ENCODE measurements around the gene GNAS. TPM values are rescaled to one million over a fixed set of nuclear protein-coding genes. Genes with fewer than 3 reads are reported as not detected.
A peak's percentile ranks its signal among the peaks of the same experiment; 100 is the strongest.

Gene GNAS
- total RNA-seq, 1 experiment from 2014 or later: 1,936 TPM

- no peaks in the 10 kb centered on the region for H3K9me3 ChIP-seq
- POLR2A ChIA-PET: no interaction called here
- DNase-seq: no peak
- BruUV-seq (replicated peaks): no TSS peak
- TF ChIP-seq CTCF (IDR thresholded peaks at IDR 0.05; ENCODE audit: insufficient read depth in 1 of 2, low read depth in 1 of 2, low read length in 1 of 2, severe bottlenecking in 1 of 2, unreplicated experiment in 1 of 2): no peak
- no peaks in the 10 kb centered on the region for H3K36me3 ChIP-seq (ENCODE audit: control insufficient read depth, insufficient read depth, low read length)
- Mint-ChIP-seq H3K4me1 (ENCODE audit: low read depth, unreplicated experiment) (no peaks in the 10 kb centered on the region), H3K4me3 (ENCODE audit: unreplicated experiment) (no peak overlapping the region), H3K36me3 (ENCODE audit: insufficient read depth, unreplicated experiment) (no peaks in the 10 kb centered on the region), H3K27me3 (ENCODE audit: insufficient read depth, unreplicated experiment) (peaks cover 32% of the 10 kb centered on the region), H3K9me3 (ENCODE audit: unreplicated experiment) (no peaks in the 10 kb centered on the region), H3K27ac (ENCODE audit: unreplicated experiment) (no peak overlapping the region)
- no peak overlapping the region for H3K4me3 ChIP-seq (ENCODE audit: low read depth, low read length)
- CTCF ChIA-PET: interaction anchor here (0.6 to 1.2 kb wide), 3 partner anchors 29 to 395 kb away, joined by 3 read pairs; partner anchors contain the start of gene STX16
- intact Hi-C loops (cut with micrococcal nuclease; ENCODE audit: unreplicated experiment): no loop called here
- H3K27me3 ChIP-seq (replicated peaks; ENCODE audit: control insufficient read depth, insufficient read depth, low read length): no peaks in the 10 kb centered on the region; the same call in none of the 2 replicates
- no peaks in the 10 kb centered on the region for H3K4me1 ChIP-seq
These were observed 11.5 kb upstream of the GNAS start for GRCh38 chr20:58840816-58841538.

- no peak overlapping the region for H3K4me3 ChIP-seq (ENCODE audit: low read depth, low read length)
- ChIA-PET POLR2A (no interaction called here), CTCF (interaction anchor here (1.0 kb wide), 1 partner anchor 28 kb away, joined by 3 read pairs; no protein-coding TSS in a partner anchor)
- Mint-ChIP-seq H3K9me3 (ENCODE audit: unreplicated experiment) (no peaks in the 10 kb centered on the region), H3K4me1 (ENCODE audit: low read depth, unreplicated experiment) (no peaks in the 10 kb centered on the region), H3K4me3 (ENCODE audit: unreplicated experiment) (no peak overlapping the region), H3K27ac (ENCODE audit: unreplicated experiment) (no peak overlapping the region), H3K27me3 (ENCODE audit: insufficient read depth, unreplicated experiment) (peaks cover 28% of the 10 kb centered on the region), H3K36me3 (ENCODE audit: insufficient read depth, unreplicated experiment) (no peaks in the 10 kb centered on the region)
- no peaks in the 10 kb centered on the region; the same call in none of the 2 replicates for H3K27me3 ChIP-seq (replicated peaks; ENCODE audit: control insufficient read depth, insufficient read depth, low read length)
- no peak for DNase-seq
- TF ChIP-seq CTCF (IDR thresholded peaks at IDR 0.05; ENCODE audit: insufficient read depth in 1 of 2, low read depth in 1 of 2, low read length in 1 of 2, severe bottlenecking in 1 of 2, unreplicated experiment in 1 of 2): no peak
- no TSS peak for BruUV-seq (replicated peaks)
- H3K9me3 ChIP-seq: no peaks in the 10 kb centered on the region
- intact Hi-C loops (cut with micrococcal nuclease; ENCODE audit: unreplicated experiment): no loop called here
- no peaks in the 10 kb centered on the region for H3K36me3 ChIP-seq (ENCODE audit: control insufficient read depth, insufficient read depth, low read length)
- H3K4me1 ChIP-seq: no peaks in the 10 kb centered on the region
These were observed 10.8 kb upstream of the GNAS start for GRCh38 chr20:58841539-58842264.

GRCh38 chr20:58842276-58842675, 10.2 kb upstream of the GNAS start:
- no peaks in the 10 kb centered on the region for H3K4me1 Mint-ChIP-seq (ENCODE audit: low read depth, unreplicated experiment)
- intact Hi-C loops (cut with micrococcal nuclease; ENCODE audit: unreplicated experiment): no loop called here
- no peaks in the 10 kb centered on the region for H3K4me1 ChIP-seq
- no peaks in the 10 kb centered on the region for H3K36me3 Mint-ChIP-seq (ENCODE audit: insufficient read depth, unreplicated experiment)
- no peaks in the 10 kb centered on the region for H3K36me3 ChIP-seq (ENCODE audit: control insufficient read depth, insufficient read depth, low read length)
- no TSS peak for BruUV-seq (replicated peaks)
- peaks cover 30% of the 10 kb centered on the region for H3K27me3 Mint-ChIP-seq (ENCODE audit: insufficient read depth, unreplicated experiment)
- CTCF ChIA-PET: no interaction called here
- H3K4me3 ChIP-seq (ENCODE audit: low read depth, low read length): no peak overlapping the region
- peak in 1 of 2 experiments; percentile 7 for DNase-seq
- H3K4me3 Mint-ChIP-seq (ENCODE audit: unreplicated experiment): no peak overlapping the region
- no peaks in the 10 kb centered on the region; the same call in none of the 2 replicates for H3K27me3 ChIP-seq (replicated peaks; ENCODE audit: control insufficient read depth, insufficient read depth, low read length)
- no peak overlapping the region for H3K27ac Mint-ChIP-seq (ENCODE audit: unreplicated experiment)
- POLR2A ChIA-PET: no interaction called here
- no peak for TF ChIP-seq CTCF (IDR thresholded peaks at IDR 0.05; ENCODE audit: insufficient read depth in 1 of 2, low read depth in 1 of 2, low read length in 1 of 2, severe bottlenecking in 1 of 2, unreplicated experiment in 1 of 2)
- no peaks in the 10 kb centered on the region for H3K9me3 Mint-ChIP-seq (ENCODE audit: unreplicated experiment)
- no peaks in the 10 kb centered on the region for H3K9me3 ChIP-seq
